HG02973 (cell line): Measurements from ENCODE around the gene SYT9.

Source experiments
- ATAC-seq: cut with Tn5 transposase; IDR thresholded peaks from one replicate; pipeline ENCODE4 v1.9.1; 2021; ENCODE audit warnings: moderate library complexity; ENCODE audit not compliant: unreplicated experiment

The SYT9 gene, protein sequence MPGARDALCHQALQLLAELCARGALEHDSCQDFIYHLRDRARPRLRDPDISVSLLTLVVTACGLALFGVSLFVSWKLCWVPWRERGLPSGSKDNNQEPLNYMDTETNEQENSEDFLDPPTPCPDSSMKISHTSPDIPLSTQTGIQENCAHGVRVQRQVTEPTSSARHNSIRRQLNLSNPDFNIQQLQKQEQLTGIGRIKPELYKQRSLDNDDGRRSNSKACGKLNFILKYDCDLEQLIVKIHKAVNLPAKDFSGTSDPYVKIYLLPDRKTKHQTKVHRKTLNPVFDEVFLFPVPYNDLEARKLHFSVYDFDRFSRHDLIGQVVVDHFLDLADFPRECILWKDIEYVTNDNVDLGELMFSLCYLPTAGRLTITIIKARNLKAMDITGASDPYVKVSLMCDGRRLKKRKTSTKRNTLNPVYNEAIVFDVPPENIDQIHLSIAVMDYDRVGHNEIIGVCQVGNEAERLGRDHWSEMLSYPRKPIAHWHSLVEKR

DNA sequence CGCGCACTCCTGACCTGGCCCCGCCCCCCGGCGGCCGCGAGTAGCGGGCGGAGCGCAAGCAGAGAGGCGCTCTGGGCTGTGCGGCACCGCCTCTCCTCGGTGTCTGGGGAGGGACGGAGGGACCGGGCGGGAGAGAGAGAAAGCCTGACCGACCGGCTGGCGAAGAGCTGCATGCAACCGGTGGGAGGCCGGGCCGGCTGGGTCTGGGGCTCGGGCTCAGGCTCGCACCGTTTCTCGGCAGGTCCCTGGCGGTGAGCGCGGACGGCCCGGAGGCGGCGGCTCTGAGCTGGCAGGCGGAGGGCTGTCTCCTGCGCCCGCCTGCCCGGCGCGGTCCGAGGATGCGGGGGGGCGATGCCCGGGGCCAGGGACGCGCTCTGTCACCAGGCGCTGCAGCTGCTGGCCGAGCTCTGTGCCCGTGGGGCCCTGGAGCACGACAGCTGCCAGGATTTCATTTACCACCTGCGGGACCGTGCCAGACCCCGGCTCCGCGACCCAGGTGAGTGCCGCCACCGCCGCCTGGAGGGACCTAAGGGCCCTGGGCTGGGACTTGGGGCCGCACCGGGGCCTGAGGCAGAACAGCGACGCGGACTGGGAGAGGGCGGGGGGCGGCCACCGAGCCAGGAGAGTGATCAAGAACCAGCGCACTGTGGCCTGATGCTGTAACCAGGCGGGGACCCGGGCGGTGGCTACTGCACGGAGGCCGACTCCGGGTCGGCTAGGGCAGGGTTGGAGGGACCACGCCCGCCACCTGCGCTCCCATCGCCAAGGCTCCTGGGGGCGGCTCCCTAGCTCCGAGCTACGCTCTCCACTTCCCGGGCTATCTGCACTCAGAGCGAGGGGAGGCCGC, at the start of gene SYT9:
SYT9 (plus strand) TSS at position 69 of the 847 bp plus-strand sequence; CDS start at position 352, 283 bp downstream.
- no peak for ATAC-seq

DNA sequence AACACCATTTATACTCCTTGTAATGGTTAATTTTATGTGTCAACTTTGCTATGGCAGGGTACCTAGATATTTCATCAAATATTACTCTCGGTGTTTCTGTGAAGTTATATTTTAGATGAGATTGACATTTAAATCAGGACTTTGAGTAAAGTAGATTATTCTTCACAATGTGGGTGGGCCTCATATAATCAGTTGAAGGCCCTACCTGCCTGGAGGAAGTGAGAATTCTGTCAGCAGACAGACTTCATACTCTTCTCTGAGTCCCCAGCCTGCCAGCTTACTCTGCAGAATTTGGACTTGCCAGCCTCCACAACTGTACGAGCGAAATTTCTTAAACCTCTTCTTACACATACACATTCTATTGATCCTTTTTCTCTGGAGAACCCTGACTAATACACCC, 49.3 kb upstream of the SYT9 start:
- ATAC-seq: no peak

DNA sequence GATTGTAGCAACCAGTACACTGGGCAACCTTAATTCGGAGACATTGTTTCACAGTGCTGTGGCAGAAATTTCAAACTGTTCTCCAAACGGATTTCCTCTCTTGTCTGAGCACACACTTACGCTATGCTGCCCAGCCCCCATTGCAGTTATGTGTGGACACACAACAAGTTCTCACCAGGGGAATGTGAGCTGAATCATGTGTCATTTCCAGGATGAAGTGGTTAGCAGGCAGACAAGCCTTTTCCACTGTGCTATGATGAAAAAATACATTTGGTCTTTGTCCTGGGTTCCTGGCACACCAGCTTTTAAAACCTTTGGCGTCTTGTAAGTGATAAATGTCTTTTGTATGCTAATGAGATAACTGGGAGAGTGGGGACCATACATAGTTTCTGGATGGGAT, 46.9 kb upstream of the SYT9 start:
- ATAC-seq: no peak

DNA sequence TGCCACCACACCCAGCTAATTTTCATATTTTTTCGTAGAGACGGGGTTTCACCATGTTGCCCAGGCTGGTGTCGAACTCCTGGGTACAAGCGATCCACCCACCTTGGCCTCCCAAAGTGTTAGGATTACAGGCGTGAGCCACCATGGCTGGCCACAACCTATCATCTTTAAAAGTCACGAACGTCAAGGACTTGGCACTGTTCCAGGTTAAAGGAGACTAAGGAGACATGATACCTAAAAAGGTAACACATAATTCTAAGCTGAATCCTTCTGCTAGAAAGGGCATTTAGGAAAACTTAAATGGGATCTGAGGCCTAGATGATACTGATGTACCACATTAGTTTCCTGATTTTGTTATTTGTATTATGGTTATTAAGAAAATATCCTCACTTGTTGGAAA, 43.3 kb upstream of the SYT9 start:
- ATAC-seq: no peak

DNA sequence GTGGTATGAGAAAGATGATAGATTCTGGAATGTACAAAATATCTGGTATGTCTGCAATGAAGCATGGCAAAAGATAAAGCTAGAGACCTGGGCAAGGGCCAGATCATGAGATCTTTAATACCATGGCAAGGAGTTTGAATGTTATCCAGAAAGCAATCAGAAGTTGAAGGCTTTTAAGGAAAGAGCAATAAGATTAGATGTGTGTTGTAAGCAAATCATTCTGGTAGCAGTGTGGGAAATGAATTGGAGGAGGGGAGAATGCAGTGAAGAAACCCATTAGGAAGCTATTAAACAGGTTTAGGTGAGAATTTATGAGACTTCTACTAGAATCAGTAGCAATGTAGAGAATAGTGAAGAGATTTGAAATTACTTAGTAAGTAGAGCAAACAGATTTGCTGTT, 32.2 kb upstream of the SYT9 start:
- ATAC-seq: no peak

DNA sequence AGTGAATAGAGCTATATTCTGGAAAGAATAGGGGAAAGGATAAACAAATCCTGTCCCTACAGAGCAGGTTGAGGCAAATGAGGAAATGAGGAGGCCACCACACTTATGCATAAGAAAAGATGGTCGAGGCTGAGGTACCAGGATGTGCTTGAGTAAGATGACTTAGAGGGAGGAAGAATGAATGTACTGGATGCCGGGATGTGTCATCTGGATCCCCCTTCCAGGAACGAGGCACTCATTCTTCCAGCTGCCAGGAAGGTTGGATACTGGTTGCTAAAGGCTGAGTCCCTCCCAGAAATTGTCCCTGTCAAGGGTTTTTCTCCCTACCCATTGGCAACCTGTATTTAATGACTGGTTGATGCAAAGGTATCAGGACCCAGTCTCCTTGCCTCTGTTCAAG, 31.1 kb upstream of the SYT9 start:
- ATAC-seq: no peak

DNA sequence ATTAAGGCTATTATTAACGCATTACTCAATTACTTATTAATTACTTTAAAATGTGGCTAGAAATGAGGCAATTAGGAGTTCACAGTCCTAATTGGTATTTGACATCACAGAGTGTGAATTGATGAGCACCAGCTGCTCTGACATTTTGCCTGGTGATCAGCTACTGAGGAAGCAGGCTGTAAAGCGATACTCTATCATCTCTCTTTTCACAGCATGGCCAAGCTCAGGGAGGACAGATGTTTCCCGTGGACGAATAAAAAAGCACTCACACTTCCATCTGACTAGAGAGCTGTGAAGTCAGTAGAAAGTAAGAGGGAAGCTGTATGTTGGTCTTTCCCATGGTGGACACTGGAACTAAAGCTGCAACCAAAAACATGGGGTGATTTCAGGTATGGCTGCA, 29.1 kb upstream of the SYT9 start:
- ATAC-seq: no peak

DNA sequence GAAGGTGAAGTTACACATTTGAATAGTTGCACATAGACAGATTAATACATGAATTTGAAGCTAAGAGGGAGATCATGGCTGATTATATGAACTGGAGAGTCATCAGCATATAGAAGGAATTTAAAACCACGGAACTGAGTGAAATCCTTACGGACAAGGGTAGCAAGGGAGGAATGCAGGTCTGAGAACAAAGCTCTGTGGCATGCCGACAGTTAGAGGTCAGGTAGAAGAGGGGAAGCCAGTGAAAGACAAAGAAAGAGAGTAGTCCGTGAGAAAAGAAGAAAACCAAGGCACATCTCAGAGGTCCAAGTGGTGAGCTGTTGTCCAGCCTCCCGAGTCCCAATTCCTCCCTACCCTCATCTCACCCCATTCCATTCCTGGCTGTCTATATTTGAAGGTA, 11.8 kb upstream of the SYT9 start:
- no peak for ATAC-seq

DNA sequence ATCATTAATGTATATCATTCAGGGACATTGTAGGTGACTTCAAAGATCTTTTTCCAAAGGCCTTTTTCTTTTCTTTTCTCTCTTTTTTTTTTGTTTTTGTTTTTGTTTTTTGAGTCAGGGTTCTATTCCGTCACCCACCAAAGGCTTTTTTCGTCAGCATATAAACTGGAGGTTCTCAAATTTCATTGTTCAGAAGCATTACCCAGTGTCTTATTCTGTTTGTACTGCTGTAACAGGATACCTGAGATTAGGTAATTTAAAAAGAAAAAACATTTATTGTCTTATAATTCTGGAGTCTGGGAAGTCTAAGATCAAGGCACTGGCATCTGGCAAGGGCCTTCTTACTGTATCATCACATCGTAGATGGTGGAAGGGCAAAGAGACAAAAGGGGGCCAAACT, 6.4 kb upstream of the SYT9 start:
- no peak for ATAC-seq

DNA sequence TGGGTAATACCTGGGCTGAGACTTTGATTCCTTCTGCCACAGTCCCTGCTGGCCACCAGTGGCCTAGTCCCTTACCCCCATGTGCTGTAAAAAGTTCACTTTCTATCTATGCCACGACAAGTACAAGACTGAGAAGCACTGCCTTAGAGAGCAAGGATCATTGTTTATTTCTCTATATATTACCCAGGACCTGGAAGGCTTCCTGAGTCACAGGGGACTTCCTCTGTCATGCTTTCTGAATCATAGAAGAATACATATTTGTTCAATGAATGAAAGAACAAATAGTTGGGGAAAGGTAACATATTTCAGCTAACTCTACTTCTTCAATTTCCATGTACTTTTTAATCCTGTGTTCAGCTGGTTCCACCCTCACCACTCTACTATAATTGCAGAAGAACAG, 5.5 kb upstream of the SYT9 start:
- ATAC-seq: no peak

DNA sequence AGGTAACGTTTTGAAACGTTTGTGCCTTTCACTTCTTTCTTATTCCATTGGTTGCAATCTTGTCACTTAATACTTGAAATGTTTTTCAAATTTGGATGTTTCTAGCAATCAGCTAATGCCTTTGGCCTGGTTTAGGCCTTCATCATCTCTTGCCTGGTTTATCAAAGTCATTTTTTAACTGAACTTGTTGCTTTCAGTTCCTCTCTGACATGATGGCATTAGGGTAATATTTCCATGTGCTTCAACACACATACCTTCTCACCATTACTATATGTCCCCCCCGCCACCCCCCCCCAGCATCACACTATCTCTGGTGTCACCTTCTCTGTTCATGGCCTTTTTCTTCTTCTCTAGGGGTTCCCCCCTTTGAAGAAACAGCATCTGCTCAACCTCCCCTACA, 1.5 kb upstream of the SYT9 start:
- ATAC-seq: no peak

DNA sequence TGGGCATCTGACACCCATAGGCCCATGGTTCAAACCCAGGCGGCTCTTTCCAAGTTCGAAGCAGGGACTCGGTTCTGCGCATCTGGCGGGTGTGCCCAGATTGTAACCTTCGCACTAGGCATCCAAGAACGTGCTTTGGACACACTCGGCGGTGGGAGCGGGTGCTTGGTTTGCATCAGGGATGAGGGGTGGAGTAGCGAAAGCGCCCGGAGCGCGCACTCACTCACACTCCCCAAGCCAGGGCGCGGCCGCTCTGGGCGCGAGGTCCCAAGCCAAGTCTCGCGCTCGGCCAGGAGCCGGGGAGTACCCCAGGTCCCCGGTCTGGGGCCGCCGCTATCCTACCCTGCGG, 243 bp upstream of the SYT9 start:
- ATAC-seq: no peak

DNA sequence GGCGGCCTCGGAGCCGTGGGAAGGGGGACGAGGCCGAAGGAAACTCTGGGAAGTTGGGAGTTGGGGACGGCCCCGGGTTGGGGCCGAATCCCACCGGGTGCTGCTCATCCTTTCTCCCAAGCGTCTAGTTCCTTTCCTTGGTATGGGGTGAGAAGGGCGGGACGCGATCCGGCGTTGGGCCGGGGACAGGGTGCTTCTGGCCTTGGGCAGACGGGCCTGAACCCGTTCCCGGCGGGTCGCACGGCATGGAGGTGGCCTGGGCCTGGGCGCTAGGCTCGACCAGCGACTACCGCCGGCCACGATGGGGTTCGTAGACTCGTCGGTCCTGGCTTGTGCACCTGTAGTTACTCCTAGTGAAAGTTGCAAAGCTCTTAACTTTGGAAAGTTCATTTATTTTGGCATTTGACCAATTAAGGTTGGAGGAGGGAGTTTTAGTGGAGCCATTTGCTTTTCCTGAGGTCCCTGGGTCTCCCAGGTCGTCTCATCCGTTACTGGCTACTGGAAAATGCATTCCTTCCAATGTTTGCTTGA, 1.0 kb downstream of the SYT9 start:
- no peak for ATAC-seq

DNA sequence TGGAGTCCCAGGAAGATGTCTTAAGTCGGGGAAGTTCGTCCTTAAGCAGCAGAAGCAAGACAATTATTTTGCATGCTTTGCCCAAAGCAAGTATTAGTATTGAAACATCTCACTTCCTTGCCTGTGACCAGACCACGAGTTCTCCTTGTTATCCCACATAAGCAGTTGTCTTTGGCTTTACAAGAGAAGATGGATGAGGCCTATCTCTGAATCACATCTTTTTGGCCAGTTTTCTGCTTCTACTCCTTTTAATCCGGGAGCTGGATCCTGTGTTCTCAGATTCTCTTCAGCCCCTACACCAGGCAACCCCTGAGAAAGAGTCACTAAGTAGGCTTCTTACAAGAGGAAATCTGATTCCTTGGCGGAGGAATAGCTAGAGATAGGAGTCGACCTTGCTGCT, 2.1 kb downstream of the SYT9 start:
- no peak for ATAC-seq

DNA sequence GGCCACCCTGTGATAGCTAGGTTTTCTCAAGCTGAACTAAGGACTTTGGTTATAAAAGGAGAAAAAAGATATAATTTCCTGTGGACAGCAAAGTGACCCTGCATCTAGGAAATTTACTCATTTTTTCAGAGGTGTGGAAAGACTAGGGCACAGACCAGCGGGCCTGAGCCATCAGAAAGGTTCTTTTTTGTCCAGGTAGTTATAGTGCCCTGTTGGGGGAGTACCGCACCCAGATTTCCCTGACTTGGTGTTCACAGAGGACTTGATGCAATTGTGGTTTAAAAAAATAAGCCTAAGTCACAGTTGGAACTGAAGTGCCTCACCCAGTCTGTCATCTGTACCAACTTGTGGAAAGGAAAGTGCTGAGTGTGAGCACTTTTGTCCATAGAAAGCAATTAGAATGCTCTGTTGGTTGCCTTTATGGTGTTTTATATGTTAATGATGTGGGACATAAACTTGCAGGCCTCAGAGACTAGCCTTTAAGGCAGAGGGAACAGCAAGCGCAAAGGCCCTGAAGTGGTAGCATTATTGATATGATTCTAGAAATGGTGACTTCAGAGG, 3.1 kb downstream of the SYT9 start:
- ATAC-seq: no peak

DNA sequence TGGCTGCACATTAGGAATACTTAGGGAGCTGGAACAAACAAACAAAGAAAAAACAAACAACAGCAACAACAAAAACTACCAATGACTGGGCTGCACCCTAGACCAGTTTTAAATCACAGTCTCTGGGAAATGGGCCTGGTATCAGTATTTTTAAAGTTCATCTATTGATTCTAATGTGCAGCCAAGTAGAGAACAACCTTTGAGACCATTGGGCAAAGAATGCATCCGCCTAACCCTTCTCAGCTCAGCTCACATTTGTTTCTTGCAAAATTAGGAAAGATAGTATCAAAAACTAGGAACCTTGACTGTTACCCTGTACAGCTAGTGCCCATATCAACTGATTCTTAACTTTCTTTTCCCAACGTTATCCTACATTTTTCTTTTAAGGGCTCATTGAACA, 5.2 kb downstream of the SYT9 start:
- ATAC-seq: no peak

DNA sequence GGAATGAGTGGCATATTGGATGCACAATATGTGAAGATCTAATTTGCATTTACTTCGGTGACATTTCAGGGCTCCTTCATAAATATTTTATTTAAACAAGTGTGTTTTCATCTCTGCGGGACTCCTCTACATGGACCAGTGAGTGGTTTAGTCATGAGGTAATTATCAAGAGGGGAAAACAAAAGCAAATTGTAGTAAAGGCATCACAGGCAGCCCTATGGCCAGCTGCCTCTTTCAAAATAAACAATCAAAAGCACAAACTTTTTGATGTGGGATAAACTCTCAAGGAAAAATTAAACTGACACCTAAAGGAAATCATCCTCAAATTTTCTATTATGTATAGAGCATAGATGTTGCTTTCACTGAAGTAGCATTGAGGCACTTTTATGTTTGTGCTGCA, 6.0 kb downstream of the SYT9 start:
- no peak for ATAC-seq

DNA sequence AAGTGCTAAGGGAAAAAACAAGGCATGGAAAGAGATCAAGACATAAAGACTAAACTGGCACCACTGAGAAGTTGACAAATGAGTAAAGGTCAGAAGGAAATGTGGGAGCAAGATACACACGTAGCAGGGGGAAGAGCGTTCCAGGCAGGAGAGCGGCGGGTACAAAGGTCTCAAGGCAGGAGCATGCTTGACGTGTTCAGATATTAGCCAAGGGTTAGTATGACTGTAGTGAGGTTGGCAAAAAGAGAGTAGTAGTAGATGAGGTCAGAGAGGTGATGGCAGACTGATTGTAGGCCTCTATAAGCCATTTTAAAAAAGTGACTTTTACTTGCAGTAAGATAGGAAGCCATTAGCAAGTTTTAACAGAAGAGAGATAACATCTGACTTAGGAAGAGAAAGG, 9.9 kb downstream of the SYT9 start:
- no peak for ATAC-seq

DNA sequence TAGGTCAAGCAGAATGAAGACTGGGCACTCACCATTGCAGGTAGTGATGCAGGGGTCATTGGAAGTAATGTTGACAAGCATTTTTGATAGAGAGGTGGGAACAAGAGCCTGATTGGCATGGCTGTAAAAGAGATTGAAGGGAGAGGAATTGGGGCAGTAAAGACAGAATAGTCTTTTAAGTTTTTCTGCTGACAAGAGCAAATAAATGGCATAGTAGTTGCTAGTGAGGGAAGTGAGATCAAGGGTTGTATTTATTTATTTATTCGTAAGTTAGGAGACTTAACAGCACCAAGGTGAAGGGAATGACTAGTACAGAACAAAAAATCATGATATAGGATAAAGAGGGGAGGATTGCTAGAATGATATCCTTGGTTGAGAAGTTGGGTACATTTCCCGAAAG, 11.0 kb downstream of the SYT9 start:
- ATAC-seq: no peak

DNA sequence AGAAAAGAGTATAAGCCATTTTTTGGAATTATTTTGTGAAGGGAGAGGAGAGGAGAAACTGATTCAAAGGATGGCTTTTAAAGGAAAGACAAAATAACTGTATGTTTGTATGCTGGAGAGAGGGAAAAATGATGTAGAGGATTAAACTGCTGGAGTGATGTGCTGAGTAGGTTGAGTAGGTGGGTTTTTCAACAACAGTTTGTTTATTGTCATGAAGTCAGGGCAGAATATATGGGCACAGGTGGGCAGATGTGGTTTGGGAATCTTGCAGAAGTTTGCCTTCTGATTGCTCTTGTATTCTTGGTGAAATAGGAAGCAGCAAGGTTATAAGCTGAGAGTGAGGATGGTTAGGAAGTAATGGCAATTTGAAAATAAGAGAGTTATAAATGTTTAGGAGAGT, 12.1 kb downstream of the SYT9 start:
- no peak for ATAC-seq

DNA sequence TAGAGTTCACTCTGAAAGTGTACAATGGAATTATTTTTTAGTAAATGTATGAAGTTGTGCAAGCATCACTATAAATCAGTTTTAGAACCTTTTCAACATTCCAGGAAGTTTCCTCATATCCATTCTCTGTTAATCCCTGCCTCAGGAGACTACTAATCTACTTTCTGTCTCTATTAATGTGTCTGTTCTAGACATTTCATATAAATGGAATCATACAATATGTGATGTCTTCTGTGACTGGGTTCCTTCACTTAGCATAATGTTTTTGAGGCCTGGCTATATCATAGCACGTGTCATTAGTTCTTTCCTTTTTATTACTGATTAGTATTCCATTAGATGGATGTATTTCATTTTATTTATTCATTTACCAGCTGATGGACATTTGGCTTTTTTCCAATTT, 17.1 kb downstream of the SYT9 start:
- no peak for ATAC-seq
